ENCODE measurements around the gene SPPL2C.
"Not testable (repeated sequence)": the region's sequence is repeated elsewhere in the genome, so short reads cannot be mapped to it uniquely, and the experiment has no call there.

SPPL2C gene

GRCh38 chr17:45850011-45850410, 5.3 kb downstream of the SPPL2C start:
- DNase-seq, result no peak

GRCh38 chr17:45850468-45850867, 5.8 kb downstream of the SPPL2C start:
- no peak for DNase-seq

- no peak for DNase-seq
Measured at GRCh38 chr17:45851022-45851421, 6.3 kb downstream of the SPPL2C start.

- DNase-seq, result no peak
Measured at GRCh38 chr17:45851464-45851863, 6.8 kb downstream of the SPPL2C start.

- no peak for DNase-seq
Measured at GRCh38 chr17:45851873-45852272, 7.2 kb downstream of the SPPL2C start.

GRCh38 chr17:45852535-45853297, 8.0 kb downstream of the SPPL2C start:
- DNase-seq, result peak; percentile 45

- no peak for DNase-seq
Measured at GRCh38 chr17:45854209-45854608, 9.5 kb downstream of the SPPL2C start.

- no peak for DNase-seq
Measured at GRCh38 chr17:45855691-45856336, 11.1 kb downstream of the SPPL2C start.

GRCh38 chr17:45857977-45858708, 13.5 kb downstream of the SPPL2C start:
- DNase-seq, result peak; percentile 33

- DNase-seq, result no peak
Measured at GRCh38 chr17:45861165-45861564, 16.5 kb downstream of the SPPL2C start.

GRCh38 chr17:45862127-45862526, 17.4 kb downstream of the SPPL2C start:
- not testable (repeated sequence) for DNase-seq

- no peak for DNase-seq
Measured at GRCh38 chr17:45863857-45864654, 19.4 kb downstream of the SPPL2C start.

GRCh38 chr17:45867171-45867570, 22.5 kb downstream of the SPPL2C start:
- DNase-seq, result no peak

- no peak for DNase-seq
Measured at GRCh38 chr17:45867702-45868101, 23.0 kb downstream of the SPPL2C start.

GRCh38 chr17:45868276-45868675, 23.6 kb downstream of the SPPL2C start:
- no peak for DNase-seq

GRCh38 chr17:45869676-45870341, 25.1 kb downstream of the SPPL2C start:
- peak; percentile 2 for DNase-seq

- DNase-seq, result no peak
Measured at GRCh38 chr17:45870342-45870974, 25.8 kb downstream of the SPPL2C start.

GRCh38 chr17:45871718-45872117, 27.0 kb downstream of the SPPL2C start:
- no peak for DNase-seq

GRCh38 chr17:45873728-45874127, 29.0 kb downstream of the SPPL2C start:
- no peak for DNase-seq

- no peak for DNase-seq
Measured at GRCh38 chr17:45874151-45874550, 29.5 kb downstream of the SPPL2C start.

- DNase-seq, result no peak
Measured at GRCh38 chr17:45876539-45876938, 31.9 kb downstream of the SPPL2C start.

- no peak for DNase-seq
Measured at GRCh38 chr17:45877467-45877866, 32.8 kb downstream of the SPPL2C start.
